Ureter (tissue), 1 donor: Measurements from ENCODE around the gene F5. TPM values are rescaled to one million over a fixed set of nuclear protein-coding genes. Genes with fewer than 3 reads are reported as not detected.
"Not testable (repeated sequence)": the region's sequence is repeated elsewhere in the genome, so short reads cannot be mapped to it uniquely, and the experiment has no call there.

Experiments
- DNase-seq: peaks from one replicate; pipeline ENCODE4 v3.0.0-alpha.2; 2020; ENCODE audit warnings: low spot score
- total RNA-seq: library from RNA; stranded (reverse); gene quantifications from one replicate; pipeline ENCODE4 v1.2.4, GENCODE V29; 2023
- donor health status: DM: yes; HTN: yes; CAD: no.

Gene F5
- total RNA-seq, 1 donor from 2014 or later, result 1.7 TPM

- peak; percentile 52 for DNase-seq
Measured at GRCh38 chr1:169511316-169512005, 74.8 kb downstream of the F5 start.

GRCh38 chr1:169510060-169510459 lies 76.2 kb downstream of the F5 start:
- no peak for DNase-seq

- DNase-seq, result no peak
Measured at GRCh38 chr1:169509354-169509753, 76.9 kb downstream of the F5 start.

- DNase-seq, result no peak
Measured at GRCh38 chr1:169508432-169509338, 77.6 kb downstream of the F5 start.

GRCh38 chr1:169507413-169507812 lies 78.9 kb downstream of the F5 start:
- no peak for DNase-seq

- not testable (repeated sequence) for DNase-seq
Measured at GRCh38 chr1:169503601-169504000, 82.7 kb downstream of the F5 start.

- no peak for DNase-seq
Measured at GRCh38 chr1:169499807-169500206, 86.5 kb downstream of the F5 start.

GRCh38 chr1:169497317-169497716 lies 89.0 kb downstream of the F5 start:
- no peak for DNase-seq

- no peak for DNase-seq
Measured at GRCh38 chr1:169495916-169496315, 90.4 kb downstream of the F5 start.

- no peak for DNase-seq
Measured at GRCh38 chr1:169495046-169495775, 91.1 kb downstream of the F5 start.

- DNase-seq, result no peak
Measured at GRCh38 chr1:169494343-169494742, 91.9 kb downstream of the F5 start.

GRCh38 chr1:169493251-169493650 lies 93.0 kb downstream of the F5 start:
- no peak for DNase-seq

- no peak for DNase-seq
Measured at GRCh38 chr1:169491845-169492281, 94.4 kb downstream of the F5 start.

GRCh38 chr1:169488157-169488556 lies 98.1 kb downstream of the F5 start:
- DNase-seq, result no peak

GRCh38 chr1:169487561-169487960 lies 98.7 kb downstream of the F5 start:
- no peak for DNase-seq

- no peak for DNase-seq
Measured at GRCh38 chr1:169487133-169487532, 99.1 kb downstream of the F5 start.

GRCh38 chr1:169486281-169487051 lies 99.8 kb downstream of the F5 start:
- no peak for DNase-seq

GRCh38 chr1:169485431-169486280 lies 100.6 kb downstream of the F5 start, which contains the start of gene SLC19A2:
TSS of gene SLC19A2 (minus strand) at chr1:169485944. CDS start at chr1:169485766, 178 bp downstream.
- peak; percentile 100 for DNase-seq

- DNase-seq, result peak; percentile 61
Measured at GRCh38 chr1:169484683-169485430, 101.4 kb downstream of the F5 start.

GRCh38 chr1:169484101-169484500 lies 102.2 kb downstream of the F5 start:
- no peak for DNase-seq
